ENCODE measurements around the gene FBXO8. TPM values are rescaled to one million over a fixed set of nuclear protein-coding genes. Genes with fewer than 3 reads are reported as not detected.

Gene FBXO8
- total and polyA plus RNA-seq, 9 donors, result 12.0 to 22.0 (median 14.5) TPM

DNA sequence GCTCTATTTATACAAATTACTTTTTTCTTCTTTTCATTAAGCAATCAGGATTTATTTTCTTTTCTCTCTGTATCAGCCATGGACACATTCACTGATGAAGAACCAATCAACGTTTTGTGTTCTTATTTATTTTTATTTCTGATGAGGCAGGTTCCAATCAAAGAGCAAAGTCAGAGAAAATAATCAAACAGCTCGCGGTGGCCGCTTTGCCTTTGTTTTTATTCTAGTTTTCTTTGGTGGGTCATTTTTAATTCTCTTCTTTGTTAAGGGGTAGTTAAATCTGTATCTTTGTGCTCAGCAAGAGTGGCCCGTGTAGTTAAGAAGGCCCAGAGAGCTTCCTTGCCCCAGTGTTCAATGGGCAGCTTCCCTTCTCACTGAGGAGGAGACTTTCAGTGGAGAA, 71.4 kb downstream of the FBXO8 start:
- no peak for DNase-seq
- Histone ChIP-seq H3K9me3 (replicated peaks; ENCODE audit: control insufficient read depth, low read depth, low read length) (no peaks in the 10 kb centered on the region), H3K36me3 (ENCODE audit: control insufficient read depth, insufficient read depth, low read length) (no peaks in the 10 kb centered on the region), H3K27me3 (ENCODE audit: control insufficient read depth, insufficient read depth, low read length) (peaks cover 52% of the 10 kb centered on the region), H3K27ac (ENCODE audit: low read length) (no peak overlapping the region), H3K4me1 (ENCODE audit: control insufficient read depth, insufficient read depth, low read length) (peaks cover 23% of the 10 kb centered on the region), H3K4me3 (ENCODE audit: low read length) (no peak overlapping the region)
- no CpG with 5 or more reads among the region's 5 CpGs for WGBS (ENCODE audit: insufficient coverage)

DNA sequence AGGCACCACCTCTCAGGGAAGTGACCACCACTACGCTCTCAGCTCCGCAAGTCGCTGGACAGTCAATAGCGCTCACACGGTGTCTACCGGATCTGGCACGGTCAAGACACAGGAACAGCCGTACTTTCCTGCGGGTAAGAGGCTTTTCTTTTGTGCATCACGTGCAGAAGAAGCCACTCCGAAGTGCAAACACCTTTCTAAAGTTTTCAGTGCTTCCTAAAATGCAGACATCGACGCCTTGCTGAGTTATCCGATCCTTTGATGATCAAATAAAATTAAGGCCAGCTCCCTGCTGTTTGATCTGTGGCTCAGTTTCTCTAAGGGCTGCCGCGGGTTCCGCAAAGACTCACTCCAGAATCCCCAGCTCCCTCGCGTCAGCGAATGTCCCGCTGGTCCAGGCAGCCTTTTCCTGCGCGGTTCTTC, 71.8 kb downstream of the FBXO8 start:
- H3K27me3 ChIP-seq (ENCODE audit: control insufficient read depth, insufficient read depth, low read length), result peaks cover 48% of the 10 kb centered on the region
- no peak for DNase-seq
- H3K36me3 ChIP-seq (ENCODE audit: control insufficient read depth, insufficient read depth, low read length), result no peaks in the 10 kb centered on the region
- H3K9me3 ChIP-seq (replicated peaks; ENCODE audit: control insufficient read depth, low read depth, low read length), result no peaks in the 10 kb centered on the region
- H3K4me3 ChIP-seq (ENCODE audit: low read length), result no peak overlapping the region
- H3K27ac ChIP-seq (ENCODE audit: low read length), result no peak overlapping the region
- 31% methylated on average over 21 of the region's 23 CpGs for WGBS (ENCODE audit: insufficient coverage)
- H3K4me1 ChIP-seq (ENCODE audit: control insufficient read depth, insufficient read depth, low read length), result peaks cover 19% of the 10 kb centered on the region

DNA sequence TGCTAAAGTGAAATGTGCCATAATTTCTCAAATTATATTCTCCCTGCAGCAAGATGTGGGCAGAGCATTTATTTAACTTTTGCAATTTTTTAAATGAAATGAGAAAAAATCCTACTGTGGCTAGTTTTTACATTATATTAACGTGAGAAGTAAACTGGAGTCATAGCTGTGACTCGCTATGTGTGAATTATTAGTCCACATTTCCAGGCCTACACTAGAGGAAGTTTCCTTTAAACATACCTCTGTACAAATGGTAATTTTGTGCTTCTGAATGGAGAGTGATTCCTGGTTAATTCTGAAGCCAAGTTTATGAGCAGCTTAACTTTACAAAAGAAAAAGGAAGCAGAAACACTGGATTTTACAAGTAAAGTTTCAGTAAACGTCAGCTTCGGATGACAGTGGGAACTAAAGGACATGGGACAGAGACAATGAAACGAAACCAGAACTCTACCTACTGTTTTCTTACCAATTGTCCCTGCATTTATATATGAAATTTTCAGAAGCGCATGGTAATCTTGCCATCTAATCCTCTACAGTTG, 72.4 kb downstream of the FBXO8 start:
- Histone ChIP-seq H3K4me3 (ENCODE audit: low read length) (no peak overlapping the region), H3K27me3 (ENCODE audit: control insufficient read depth, insufficient read depth, low read length) (peaks cover 45% of the 10 kb centered on the region), H3K36me3 (ENCODE audit: control insufficient read depth, insufficient read depth, low read length) (no peaks in the 10 kb centered on the region), H3K27ac (ENCODE audit: low read length) (no peak overlapping the region), H3K4me1 (ENCODE audit: control insufficient read depth, insufficient read depth, low read length) (peaks cover 19% of the 10 kb centered on the region), H3K9me3 (replicated peaks; ENCODE audit: control insufficient read depth, low read depth, low read length) (no peaks in the 10 kb centered on the region)
- 54% methylated on average over 4 of the region's 6 CpGs for WGBS (ENCODE audit: insufficient coverage)
- DNase-seq, result no peak

DNA sequence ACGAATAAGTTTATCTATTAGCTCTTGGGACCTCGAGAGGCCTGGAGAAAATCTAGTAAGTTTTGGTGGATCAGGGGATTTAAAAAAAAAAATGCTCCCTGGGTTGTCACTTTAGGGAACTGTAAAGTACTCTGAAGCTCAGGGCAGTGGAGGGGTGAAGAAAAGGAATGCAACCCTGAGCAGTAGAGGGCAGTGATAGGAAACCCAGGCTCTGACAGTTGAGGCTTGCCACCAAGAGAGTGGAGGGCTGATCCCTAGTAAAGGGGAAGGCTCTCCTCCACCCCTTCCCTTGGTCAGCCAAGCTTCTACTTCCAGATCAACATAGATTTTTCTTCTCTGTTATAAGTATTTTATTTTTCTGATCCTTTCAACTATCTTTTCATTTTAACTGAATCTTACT, 73.1 kb downstream of the FBXO8 start:
- Histone ChIP-seq H3K9me3 (replicated peaks; ENCODE audit: control insufficient read depth, low read depth, low read length) (no peaks in the 10 kb centered on the region), H3K27me3 (ENCODE audit: control insufficient read depth, insufficient read depth, low read length) (peaks cover 46% of the 10 kb centered on the region), H3K4me1 (ENCODE audit: control insufficient read depth, insufficient read depth, low read length) (peaks cover 19% of the 10 kb centered on the region), H3K4me3 (ENCODE audit: low read length) (no peak overlapping the region), H3K36me3 (ENCODE audit: control insufficient read depth, insufficient read depth, low read length) (no peaks in the 10 kb centered on the region), H3K27ac (ENCODE audit: low read length) (no peak overlapping the region)
- no peak for DNase-seq
- WGBS (ENCODE audit: insufficient coverage), result 17% methylated on average over 1 of the region's 2 CpGs

DNA sequence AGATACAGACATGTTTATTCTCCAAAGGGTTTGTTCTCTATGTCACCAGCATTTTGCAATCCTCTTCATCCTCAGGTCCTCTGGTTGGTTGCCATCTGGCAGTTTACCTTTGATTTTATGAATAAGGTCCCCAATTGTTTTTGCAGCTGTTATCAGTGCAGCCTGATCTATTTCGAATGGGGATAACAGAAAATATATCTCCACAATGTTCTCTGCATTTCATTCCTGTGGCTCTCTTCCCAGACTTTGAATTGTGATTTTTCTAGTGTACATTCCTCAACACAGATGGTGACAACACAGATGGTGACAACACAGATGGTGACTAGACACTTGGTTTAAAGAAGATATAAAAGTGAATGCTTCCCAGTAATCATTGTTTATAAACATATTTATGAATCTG, 74.1 kb downstream of the FBXO8 start:
- Histone ChIP-seq H3K4me3 (ENCODE audit: low read length) (no peak overlapping the region), H3K36me3 (ENCODE audit: control insufficient read depth, insufficient read depth, low read length) (no peaks in the 10 kb centered on the region), H3K9me3 (replicated peaks; ENCODE audit: control insufficient read depth, low read depth, low read length) (no peaks in the 10 kb centered on the region), H3K27ac (ENCODE audit: low read length) (no peak overlapping the region), H3K27me3 (ENCODE audit: control insufficient read depth, insufficient read depth, low read length) (peaks cover 44% of the 10 kb centered on the region), H3K4me1 (ENCODE audit: control insufficient read depth, insufficient read depth, low read length) (peaks cover 15% of the 10 kb centered on the region)
- WGBS (ENCODE audit: insufficient coverage), result no CpG with 5 or more reads among the region's 1 CpG
- DNase-seq, result peak; percentile 80

DNA sequence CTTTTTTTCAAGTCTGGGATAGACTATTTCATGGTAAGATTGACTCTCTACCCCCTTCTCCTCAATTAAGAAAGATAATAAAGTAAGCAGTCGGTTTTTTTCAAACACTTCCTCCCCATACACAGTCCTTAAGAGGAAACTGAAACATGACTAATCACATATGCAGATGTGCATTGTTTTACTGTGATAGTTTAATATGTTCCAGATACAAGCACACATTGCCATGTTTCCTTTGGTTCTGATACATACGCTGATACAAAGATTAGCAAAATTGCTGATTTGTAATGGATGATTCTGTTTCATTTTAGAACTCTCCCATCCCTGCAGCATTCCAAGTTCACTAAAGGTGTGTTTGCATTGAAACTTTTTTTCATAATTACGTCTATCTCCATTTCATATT, 76.1 kb downstream of the FBXO8 start:
- no CpG with 5 or more reads among the region's 3 CpGs for WGBS (ENCODE audit: insufficient coverage)
- no peaks in the 10 kb centered on the region for H3K9me3 ChIP-seq (replicated peaks; ENCODE audit: control insufficient read depth, low read depth, low read length)
- H3K36me3 ChIP-seq (ENCODE audit: control insufficient read depth, insufficient read depth, low read length), result no peaks in the 10 kb centered on the region
- DNase-seq, result no peak
- H3K27ac ChIP-seq (ENCODE audit: low read length), result no peak overlapping the region
- no peak overlapping the region for H3K4me3 ChIP-seq (ENCODE audit: low read length)
- H3K4me1 ChIP-seq (ENCODE audit: control insufficient read depth, insufficient read depth, low read length), result peaks cover 6% of the 10 kb centered on the region
- peaks cover 29% of the 10 kb centered on the region for H3K27me3 ChIP-seq (ENCODE audit: control insufficient read depth, insufficient read depth, low read length)

DNA sequence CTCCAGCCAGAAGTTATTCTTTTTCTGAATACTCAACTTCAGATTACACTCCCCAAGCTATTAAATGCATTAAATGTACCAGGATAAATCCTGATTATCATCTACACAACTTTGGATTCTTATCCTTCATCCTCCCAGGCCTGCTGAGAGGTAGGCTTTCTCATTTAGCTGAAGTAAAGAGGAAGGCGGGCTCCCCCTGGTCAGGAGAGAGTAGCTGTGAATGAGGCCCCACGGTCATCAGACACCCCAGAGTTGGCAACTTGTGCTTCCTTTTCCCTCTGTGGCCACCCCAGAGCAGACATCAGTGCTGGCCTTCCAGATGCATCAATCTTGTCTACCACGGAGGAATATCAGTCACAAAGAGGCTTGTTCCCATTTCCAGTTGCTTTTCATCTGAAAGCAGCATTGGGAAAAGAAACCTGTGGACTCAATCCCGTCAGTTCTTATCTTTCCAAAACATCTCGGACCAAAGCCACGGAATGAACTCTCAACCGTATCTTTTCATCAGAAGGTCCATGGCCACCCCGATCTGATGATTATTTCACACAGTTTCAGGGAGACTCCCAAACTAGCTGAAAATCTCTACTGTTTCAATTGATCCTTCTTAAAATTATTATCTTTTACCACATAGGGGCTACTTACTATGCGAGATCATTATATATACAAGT, 79.2 kb downstream of the FBXO8 start:
- WGBS (ENCODE audit: insufficient coverage), result 51% methylated on average over 6 of the region's 9 CpGs

DNA sequence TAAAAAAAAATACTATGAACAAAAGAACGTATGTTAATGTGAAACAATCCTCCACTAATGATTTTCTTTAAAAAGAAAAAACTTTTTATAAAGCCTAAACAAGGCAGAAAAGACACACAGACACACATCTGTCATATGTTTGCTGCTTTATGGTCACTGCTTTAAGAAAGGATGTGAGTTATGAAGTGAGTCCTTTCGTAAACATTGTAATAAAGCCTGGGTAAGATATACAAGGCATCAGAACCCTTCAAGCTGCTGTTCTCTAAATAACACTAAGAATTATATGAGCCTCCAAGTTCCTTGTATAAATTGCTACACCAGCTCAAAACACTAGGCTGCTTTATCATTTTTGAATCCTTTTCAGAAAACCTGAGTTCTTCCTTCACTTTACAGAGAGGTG, 81.6 kb downstream of the FBXO8 start:
- H3K27me3 ChIP-seq (ENCODE audit: control insufficient read depth, insufficient read depth, low read length), result peaks cover 16% of the 10 kb centered on the region
- H3K4me3 ChIP-seq (ENCODE audit: low read length), result no peak overlapping the region
- no peaks in the 10 kb centered on the region for H3K36me3 ChIP-seq (ENCODE audit: control insufficient read depth, insufficient read depth, low read length)
- no peak for DNase-seq
- no peaks in the 10 kb centered on the region for H3K9me3 ChIP-seq (replicated peaks; ENCODE audit: control insufficient read depth, low read depth, low read length)
- WGBS (ENCODE audit: insufficient coverage), result no CpG with 5 or more reads among the region's 2 CpGs
- H3K4me1 ChIP-seq (ENCODE audit: control insufficient read depth, insufficient read depth, low read length), result no peaks in the 10 kb centered on the region
- no peak overlapping the region for H3K27ac ChIP-seq (ENCODE audit: low read length)

More for the DNA sequence above, 79.2 kb downstream of the FBXO8 start:
- Histone ChIP-seq H3K4me1 (ENCODE audit: control insufficient read depth, insufficient read depth, low read length) (no peaks in the 10 kb centered on the region), H3K4me3 (ENCODE audit: low read length) (no peak overlapping the region), H3K36me3 (ENCODE audit: control insufficient read depth, insufficient read depth, low read length) (no peaks in the 10 kb centered on the region), H3K27ac (ENCODE audit: low read length) (no peak overlapping the region), H3K9me3 (replicated peaks; ENCODE audit: control insufficient read depth, low read depth, low read length) (no peaks in the 10 kb centered on the region), H3K27me3 (ENCODE audit: control insufficient read depth, insufficient read depth, low read length) (peaks cover 13% of the 10 kb centered on the region)
- no peak for DNase-seq

DNA sequence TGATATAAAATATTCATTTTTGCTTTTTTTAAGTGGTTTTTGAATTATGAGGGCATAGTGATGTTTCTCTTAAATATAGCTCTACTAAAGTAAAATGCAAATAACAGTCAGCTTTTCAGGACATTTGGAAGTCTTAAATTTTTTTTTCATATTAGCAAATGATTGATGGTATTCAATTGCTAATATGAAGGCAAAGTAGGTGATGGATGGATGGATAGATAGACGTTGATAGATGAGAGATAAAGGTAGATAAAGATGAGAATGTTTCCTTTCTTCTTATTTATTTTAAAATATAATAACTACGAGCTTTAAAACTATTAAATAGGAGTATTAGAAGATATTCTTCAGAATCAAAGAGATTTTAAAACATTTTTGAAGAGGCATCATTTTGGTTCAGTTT, 83.7 kb downstream of the FBXO8 start:
- Histone ChIP-seq H3K4me3 (ENCODE audit: low read length) (no peak overlapping the region), H3K27ac (ENCODE audit: low read length) (no peak overlapping the region), H3K9me3 (replicated peaks; ENCODE audit: control insufficient read depth, low read depth, low read length) (no peaks in the 10 kb centered on the region), H3K4me1 (ENCODE audit: control insufficient read depth, insufficient read depth, low read length) (no peaks in the 10 kb centered on the region), H3K36me3 (ENCODE audit: control insufficient read depth, insufficient read depth, low read length) (no peaks in the 10 kb centered on the region), H3K27me3 (ENCODE audit: control insufficient read depth, insufficient read depth, low read length) (peaks cover 10% of the 10 kb centered on the region)
- WGBS (ENCODE audit: insufficient coverage), result no CpG with 5 or more reads among the region's 2 CpGs
- DNase-seq, result no peak

DNA sequence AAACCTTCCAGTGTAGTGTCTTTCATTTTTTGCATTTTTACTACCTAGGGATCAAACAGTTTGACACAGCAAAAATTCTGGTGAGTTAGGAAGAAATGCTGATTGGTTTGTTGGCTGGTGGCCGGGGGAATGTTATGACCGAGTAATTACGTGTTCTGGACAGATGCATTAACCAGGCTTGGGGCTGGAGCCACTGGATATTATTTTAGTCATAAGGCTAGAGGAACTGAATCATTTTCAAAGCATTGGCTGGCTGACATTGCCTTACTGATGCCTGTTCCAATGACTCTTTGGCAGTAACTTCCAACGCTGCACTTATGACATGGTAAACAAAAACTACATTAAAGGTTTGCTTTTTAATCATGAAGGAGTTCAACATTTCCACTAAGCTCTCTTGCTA, 84.6 kb downstream of the FBXO8 start:
- Histone ChIP-seq H3K27ac (ENCODE audit: low read length) (no peak overlapping the region), H3K4me3 (ENCODE audit: low read length) (no peak overlapping the region), H3K9me3 (replicated peaks; ENCODE audit: control insufficient read depth, low read depth, low read length) (no peaks in the 10 kb centered on the region), H3K27me3 (ENCODE audit: control insufficient read depth, insufficient read depth, low read length) (peaks cover 5% of the 10 kb centered on the region), H3K4me1 (ENCODE audit: control insufficient read depth, insufficient read depth, low read length) (no peaks in the 10 kb centered on the region), H3K36me3 (ENCODE audit: control insufficient read depth, insufficient read depth, low read length) (no peaks in the 10 kb centered on the region)
- 40% methylated on average over 1 of the region's 4 CpGs for WGBS (ENCODE audit: insufficient coverage)
- peak; percentile 56 for DNase-seq

All from muscle of leg (tissue), 11 donors.